Measurements from ENCODE around the gene GPR18. TPM values are rescaled to one million over a fixed set of nuclear protein-coding genes. Genes with fewer than 3 reads are reported as not detected.
A peak's percentile ranks its signal among the peaks of the same experiment; 100 is the strongest.

The GPR18 gene
- total RNA-seq, 1 donor from 2014 or later, result not detected

GRCh38 chr13:99271249-99271648 lies 13.1 kb upstream of the GPR18 start:
- H3K9me3 ChIP-seq, result no peaks in the 10 kb centered on the region
- no peak for TF ChIP-seq CTCF (IDR thresholded peaks at IDR 0.05)
- H3K36me3 ChIP-seq, result peaks cover 0 to 4% of the 10 kb centered on the region in 2 donors
- intact Hi-C loops (cut with DNase I), result no loop called here
- no peaks in the 10 kb centered on the region for H3K27me3 ChIP-seq
- no peak for DNase-seq (ENCODE audit: low spot score in 2 of 2)
- no peak overlapping the region for H3K27ac ChIP-seq
- H3K4me1 ChIP-seq, result no peaks in the 10 kb centered on the region
- H3K4me3 ChIP-seq, result no peak overlapping the region

- Histone ChIP-seq H3K9me3 (no peaks in the 10 kb centered on the region), H3K27me3 (no peaks in the 10 kb centered on the region), H3K27ac (no peak overlapping the region), H3K36me3 (peaks cover 0 to 4% of the 10 kb centered on the region in 2 donors), H3K4me1 (no peaks in the 10 kb centered on the region), H3K4me3 (no peak overlapping the region)
- intact Hi-C loops (cut with DNase I), result no loop called here
- no peak for TF ChIP-seq CTCF (IDR thresholded peaks at IDR 0.05)
- DNase-seq (ENCODE audit: low spot score in 2 of 2), result no peak
These were observed 12.3 kb upstream of the GPR18 start for GRCh38 chr13:99270518-99270917.

- Histone ChIP-seq H3K9me3 (no peaks in the 10 kb centered on the region), H3K36me3 (no peaks in the 10 kb centered on the region), H3K27me3 (no peaks in the 10 kb centered on the region), H3K4me1 (no peaks in the 10 kb centered on the region), H3K4me3 (no peak overlapping the region), H3K27ac (no peak overlapping the region)
- TF ChIP-seq CTCF (IDR thresholded peaks at IDR 0.05), result peak; percentile 42 to 68 (median 61)
- intact Hi-C loops (cut with DNase I), result loop anchor here (2.0 kb wide), 1 partner anchor 167 kb away; no protein-coding TSS in a partner anchor
- DNase-seq (ENCODE audit: low spot score in 2 of 2), result no peak
These were observed 11.6 kb upstream of the GPR18 start for GRCh38 chr13:99269627-99270241.

- Histone ChIP-seq H3K9me3 (no peaks in the 10 kb centered on the region), H3K36me3 (no peaks in the 10 kb centered on the region), H3K27ac (no peak overlapping the region), H3K27me3 (no peaks in the 10 kb centered on the region), H3K4me1 (no peaks in the 10 kb centered on the region), H3K4me3 (no peak overlapping the region)
- intact Hi-C loops (cut with DNase I), result loop anchor here (2.0 kb wide), 1 partner anchor 168 kb away; no protein-coding TSS in a partner anchor
- no peak for TF ChIP-seq CTCF (IDR thresholded peaks at IDR 0.05)
- DNase-seq (ENCODE audit: low spot score in 2 of 2), result no peak
These were observed 10.6 kb upstream of the GPR18 start for GRCh38 chr13:99268822-99269221.

- intact Hi-C loops (cut with DNase I), result loop anchor here (2.0 kb wide), 1 partner anchor 169 kb away; no protein-coding TSS in a partner anchor
- H3K9me3 ChIP-seq, result no peaks in the 10 kb centered on the region
These were observed 9.7 kb upstream of the GPR18 start for GRCh38 chr13:99267927-99268326.

More at GRCh38 chr13:99267927-99268326, 9.7 kb upstream of the GPR18 start:
- Histone ChIP-seq H3K27me3 (no peaks in the 10 kb centered on the region), H3K27ac (no peak overlapping the region), H3K4me1 (no peaks in the 10 kb centered on the region), H3K4me3 (no peak overlapping the region), H3K36me3 (no peaks in the 10 kb centered on the region)
- TF ChIP-seq CTCF (IDR thresholded peaks at IDR 0.05), result no peak
- DNase-seq (ENCODE audit: low spot score in 2 of 2), result no peak

Measured in ascending aorta (tissue), 2 donors.